HL-60/S4 treated with retinoic acid at 250 ng/mL for 4 days and 3 days (cell line): Measurements from ENCODE around the gene ATP13A2.

Experiments
- in situ Hi-C: fragments of 300-500 bp; cut with MboI; formaldehyde crosslinking; loops from 2 replicates; pipeline ENCODE4 v1.7.0; 2022; ENCODE audit warnings: low sequenced_read_pairs

Gene ATP13A2

GRCh38 chr1:17011439-17012307 lies at the start of gene ATP13A2:
ATP13A2 (minus strand) TSS chr1:17011928; CDS start chr1:17011738, 190 bp downstream.
- in situ Hi-C loops, result no loop called here

DNA sequence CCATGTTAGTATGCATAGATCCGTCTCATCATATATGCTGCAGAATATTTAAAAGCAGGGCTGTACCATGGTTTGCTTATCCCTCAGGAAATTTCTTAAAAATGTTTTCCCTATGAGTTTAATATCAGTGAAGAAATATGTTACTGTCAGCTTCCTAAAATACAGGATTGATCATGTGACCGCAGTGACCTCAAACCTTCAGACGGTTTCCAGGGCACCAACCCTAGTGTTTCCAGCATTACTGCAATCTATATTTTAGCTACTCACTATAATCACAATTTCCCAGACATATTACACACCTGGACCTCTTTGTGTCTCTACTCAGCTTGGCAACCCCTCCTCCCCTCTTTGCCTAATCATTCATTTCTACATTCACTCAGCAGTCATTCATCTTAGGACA lies 49.8 kb upstream of the ATP13A2 start:
- in situ Hi-C loops, result loop anchor here (10.0 kb wide), 1 partner anchor 173 kb away; no protein-coding TSS in a partner anchor

- in situ Hi-C loops, result loop anchor here (10.0 kb wide), 1 partner anchor 174 kb away; no protein-coding TSS in a partner anchor
Measured at GRCh38 chr1:17060306-17060749, 48.6 kb upstream of the ATP13A2 start.

- in situ Hi-C loops, result loop anchor here (10.0 kb wide), 1 partner anchor 175 kb away; no protein-coding TSS in a partner anchor
Measured at GRCh38 chr1:17059391-17060305, 47.9 kb upstream of the ATP13A2 start.

DNA sequence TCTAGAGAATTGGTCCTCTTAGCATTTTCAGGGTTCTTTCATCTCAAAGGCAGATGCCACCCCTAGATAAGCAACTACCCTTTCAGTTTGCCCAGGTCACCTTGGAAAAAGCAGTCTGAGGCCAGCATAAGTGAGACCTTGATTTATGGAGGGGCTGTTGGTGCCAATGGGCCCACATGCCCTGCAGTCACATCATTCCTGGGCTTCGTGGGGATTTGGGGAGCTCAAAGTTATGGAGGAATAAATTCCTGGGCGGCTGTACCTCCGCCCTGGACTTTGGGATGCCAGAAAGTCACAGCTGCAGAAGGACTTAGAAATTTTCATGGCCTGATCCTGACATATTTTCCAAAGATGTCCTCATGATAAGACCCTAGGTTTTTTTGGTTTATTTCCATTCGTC lies 44.8 kb upstream of the ATP13A2 start:
- in situ Hi-C loops, result no loop called here

GRCh38 chr1:17055801-17056200 lies 44.1 kb upstream of the ATP13A2 start:
- in situ Hi-C loops, result no loop called here

DNA sequence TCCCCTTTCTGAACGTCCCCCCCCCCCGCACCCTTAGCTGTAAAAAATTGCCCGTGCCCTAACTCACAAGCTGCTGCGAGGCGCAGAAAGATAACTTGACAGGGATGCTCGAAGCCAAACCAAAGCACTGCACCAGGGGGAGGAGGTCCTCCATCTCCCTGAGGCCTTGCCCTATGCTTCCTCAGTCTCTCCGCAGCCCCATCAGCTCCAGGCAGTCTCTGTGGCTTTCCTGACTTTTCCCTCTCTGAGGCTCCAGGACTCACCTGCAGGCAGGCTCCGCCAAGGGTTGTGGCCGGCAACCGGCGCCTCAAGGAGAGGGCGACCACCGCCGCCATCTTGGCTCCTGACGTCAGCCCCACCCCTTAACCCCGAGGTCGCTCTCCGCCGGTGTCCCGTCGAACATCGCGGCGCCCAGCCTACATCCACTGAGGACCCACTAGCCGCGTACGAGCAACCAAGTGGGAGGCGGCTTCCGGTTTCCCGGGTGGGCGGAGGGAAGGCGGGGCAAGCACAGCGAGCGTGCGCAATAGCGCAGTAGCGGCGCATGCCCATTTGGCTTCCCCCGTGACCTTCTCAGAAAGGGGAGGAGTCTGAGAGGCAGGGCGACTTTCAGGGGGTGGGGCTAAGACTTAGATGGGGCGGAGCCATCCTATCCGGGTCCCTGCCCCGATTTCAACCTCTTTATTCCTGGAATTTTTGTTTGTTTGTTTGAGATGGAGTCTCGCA lies 42.1 kb upstream of the ATP13A2 start, which contains the start of gene SDHB:
SDHB (minus strand) TSS at position 348 of the 726 bp plus-strand sequence; CDS start at position 335, 13 bp downstream.
- in situ Hi-C loops, result no loop called here

DNA sequence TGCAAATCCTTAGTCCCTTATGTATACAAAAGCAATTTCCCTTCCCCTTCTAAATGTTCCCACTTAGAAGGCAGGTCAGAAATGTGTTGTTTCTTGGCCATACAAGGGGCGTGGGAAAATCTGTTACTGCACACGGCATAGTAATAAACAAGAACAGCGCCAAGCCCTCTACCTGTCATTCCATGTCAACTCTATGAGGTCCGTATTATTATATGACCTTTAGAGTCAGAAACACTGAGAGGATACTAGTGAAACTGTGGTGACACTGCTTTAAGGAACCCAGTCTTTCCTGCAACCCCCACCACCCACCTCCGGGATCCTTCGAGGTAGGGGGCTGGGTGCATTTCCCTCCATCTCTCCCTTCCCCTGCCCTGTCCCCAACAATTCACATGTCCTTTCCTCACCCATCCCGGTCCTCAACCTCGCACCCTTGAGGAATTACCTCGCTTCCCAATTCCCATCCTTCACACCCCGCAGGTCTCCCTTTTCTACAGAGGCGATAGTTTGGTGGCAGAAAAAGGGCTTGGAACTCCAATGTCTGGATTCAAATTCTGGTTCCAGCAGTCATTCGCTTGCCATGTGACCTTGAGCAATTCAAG lies 41.5 kb upstream of the ATP13A2 start:
- in situ Hi-C loops, result no loop called here

GRCh38 chr1:17052641-17053040 lies 40.9 kb upstream of the ATP13A2 start:
- in situ Hi-C loops, result no loop called here

GRCh38 chr1:17052038-17052437 lies 40.3 kb upstream of the ATP13A2 start:
- in situ Hi-C loops, result no loop called here

GRCh38 chr1:17047924-17048323 lies 36.2 kb upstream of the ATP13A2 start:
- in situ Hi-C loops, result loop anchor here (10.0 to 25.0 kb wide), 2 partner anchors 63 to 436 kb away; partner anchors contain the start of genes MFAP2 and NBPF1

DNA sequence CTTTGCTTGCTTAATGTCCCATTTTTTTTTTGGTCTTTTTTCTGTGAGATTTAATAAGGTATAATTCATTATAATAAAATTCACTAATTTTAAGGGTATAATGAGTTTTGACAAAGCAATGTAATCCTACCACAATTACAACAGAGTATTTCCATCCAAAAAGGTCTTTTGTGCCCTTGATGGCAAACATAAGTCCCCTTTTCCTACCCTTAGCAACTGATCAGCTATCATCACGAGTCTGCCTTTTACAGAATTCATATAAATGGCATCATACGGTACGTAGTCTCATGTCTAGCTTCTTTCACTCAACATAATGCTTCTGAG lies 34.6 kb upstream of the ATP13A2 start:
- in situ Hi-C loops, result loop anchor here (10.0 to 25.0 kb wide), 2 partner anchors 61 to 434 kb away; partner anchors contain the start of genes MFAP2 and NBPF1

- in situ Hi-C loops, result loop anchor here (10.0 to 25.0 kb wide), 2 partner anchors 61 to 433 kb away; partner anchors contain the start of genes MFAP2 and NBPF1
Measured at GRCh38 chr1:17045634-17046333, 34.1 kb upstream of the ATP13A2 start.

- in situ Hi-C loops, result loop anchor here (10.0 to 25.0 kb wide), 2 partner anchors 60 to 433 kb away; partner anchors contain the start of genes MFAP2 and NBPF1
Measured at GRCh38 chr1:17045150-17045549, 33.4 kb upstream of the ATP13A2 start.

DNA sequence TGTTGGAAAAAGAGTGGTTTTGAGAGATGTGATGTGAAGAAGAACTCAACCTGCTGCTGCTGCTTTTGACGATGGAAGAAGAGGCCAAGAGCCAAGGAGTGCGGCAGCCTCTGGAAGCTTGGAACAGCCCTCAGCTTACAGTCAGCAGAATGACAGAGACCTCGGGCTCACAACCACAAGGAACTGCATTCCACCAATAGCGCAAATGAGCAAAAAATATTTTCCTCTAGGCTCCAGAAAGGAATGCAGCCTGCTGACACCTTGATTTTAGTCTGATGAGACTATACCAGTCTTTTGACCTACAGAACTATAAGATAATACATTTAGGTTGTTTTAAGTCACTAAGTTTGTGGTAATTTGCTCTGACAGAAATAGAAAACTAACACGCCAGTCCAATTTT lies 31.9 kb upstream of the ATP13A2 start:
- in situ Hi-C loops, result loop anchor here (10.0 to 25.0 kb wide), 2 partner anchors 59 to 431 kb away; partner anchors contain the start of genes MFAP2 and NBPF1

DNA sequence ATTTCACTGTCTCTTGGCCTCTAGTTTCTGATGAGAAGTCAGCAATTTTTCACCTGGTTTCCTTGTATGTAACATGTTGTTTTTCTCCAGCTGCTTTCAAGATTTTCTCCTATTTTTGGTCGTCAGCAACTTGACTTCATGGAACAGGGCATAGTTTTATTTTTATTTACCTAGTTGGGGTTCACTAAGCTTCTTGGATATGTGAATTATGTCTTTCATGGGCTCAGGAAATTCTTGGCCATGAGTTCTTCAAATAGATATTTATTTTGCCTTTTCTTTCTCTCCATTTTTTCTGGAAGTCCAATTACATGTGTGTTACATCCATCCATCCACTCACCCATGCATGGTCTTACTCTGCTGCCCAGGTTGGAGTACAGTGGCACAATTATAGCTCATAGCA lies 28.4 kb upstream of the ATP13A2 start:
- in situ Hi-C loops, result loop anchor here (10.0 to 25.0 kb wide), 2 partner anchors 55 to 428 kb away; partner anchors contain the start of genes MFAP2 and NBPF1

DNA sequence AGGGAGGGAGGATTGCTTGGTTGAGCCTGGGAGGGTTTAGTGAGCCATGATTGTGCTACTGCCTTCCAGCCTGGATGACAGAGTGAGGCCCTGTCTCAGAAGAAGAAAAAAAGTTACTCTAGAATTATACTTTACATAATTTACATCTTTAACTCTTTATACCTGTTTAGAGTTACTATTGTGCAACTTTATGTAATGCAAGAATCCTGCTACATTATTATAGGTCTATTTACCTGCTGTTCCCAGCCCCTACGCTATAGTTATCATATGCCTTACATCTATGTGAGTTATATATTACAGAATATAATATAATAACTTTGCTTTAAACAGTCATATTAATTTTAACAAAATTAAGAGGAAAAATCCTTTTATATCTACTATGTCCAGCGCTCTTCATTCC lies 27.8 kb upstream of the ATP13A2 start:
- in situ Hi-C loops, result loop anchor here (25.0 kb wide), 1 partner anchor 427 kb away; the partner anchor contains the start of gene NBPF1

DNA sequence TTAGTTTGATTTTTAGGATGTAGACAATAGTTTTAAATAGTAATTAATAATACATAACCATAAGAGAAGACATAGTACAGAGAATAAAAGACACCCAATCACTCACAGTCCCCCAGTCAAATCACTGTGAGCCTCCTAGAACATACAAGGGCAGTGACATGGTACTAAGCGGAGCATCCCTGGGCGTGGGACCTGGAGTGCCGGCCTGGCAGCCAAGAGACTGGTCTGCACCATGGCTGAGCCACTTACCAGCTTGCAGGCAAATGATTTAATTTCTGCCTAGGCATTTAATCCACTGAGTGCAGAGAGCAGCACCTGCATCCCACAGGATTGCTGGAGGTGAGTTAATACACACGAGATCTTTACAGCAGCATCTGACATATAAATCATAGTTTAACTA lies 21.8 kb upstream of the ATP13A2 start:
- in situ Hi-C loops, result loop anchor here (25.0 kb wide), 1 partner anchor 421 kb away; the partner anchor contains the start of gene NBPF1

DNA sequence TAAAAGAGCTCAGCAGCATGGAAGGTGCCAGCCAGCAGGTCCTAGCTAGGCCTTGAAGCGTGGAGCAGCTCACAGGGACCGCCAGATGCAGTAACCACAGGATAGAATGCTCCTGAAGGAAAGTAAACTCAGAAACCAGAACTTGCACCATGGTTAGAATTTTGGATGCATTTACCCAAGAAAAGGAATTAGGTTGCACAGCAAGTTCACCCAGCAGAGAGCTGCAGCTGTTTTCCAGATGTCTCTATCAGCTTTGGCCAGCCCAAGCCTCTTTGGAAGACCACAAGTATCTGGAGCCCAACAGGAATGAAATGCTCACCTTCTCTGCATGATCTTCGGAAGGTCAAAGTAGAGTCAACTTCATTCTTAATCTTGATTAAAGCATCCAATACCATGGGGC lies 21.0 kb upstream of the ATP13A2 start:
- in situ Hi-C loops, result loop anchor here (25.0 kb wide), 1 partner anchor 420 kb away; the partner anchor contains the start of gene NBPF1
